ENCODE measurements around the gene SLC22A14. TPM values are rescaled to one million over a fixed set of nuclear protein-coding genes. Genes with fewer than 3 reads are reported as not detected.

Gene SLC22A14
- total and polyA plus RNA-seq, 4 donors, result 0.17 TPM; not detected in 3

GRCh38 chr3:38348903-38349302 is 66.8 kb downstream of the SLC22A14 start:
- DNase-seq (ENCODE audit: low spot score), result no peak
- Histone ChIP-seq H3K9ac (ENCODE audit: low read depth in 1 of 2, low read length in 2 of 2) (no peak overlapping the region), H3K27ac (ENCODE audit: low read depth in 1 of 2, low read length in 2 of 2) (peak overlapping the region in 1 of 2 donors; percentile 0), H3K4me3 (ENCODE audit: low read depth in 1 of 3, low read length in 3 of 3) (no peak overlapping the region), H3K4me1 (ENCODE audit: control insufficient read depth in 4 of 4, insufficient read depth in 4 of 4, low read length in 3 of 4) (peaks cover 12 to 49% (median 34%) of the 10 kb centered on the region in 4 donors), H3K9me3 (ENCODE audit: control insufficient read depth in 4 of 4, low read length in 3 of 4) (no peaks in the 10 kb centered on the region), H3K27me3 (ENCODE audit: control insufficient read depth in 4 of 4, insufficient read depth in 4 of 4, low read length in 3 of 4) (no peaks in the 10 kb centered on the region), H3K36me3 (ENCODE audit: control insufficient read depth in 4 of 4, insufficient read depth in 3 of 4, low read depth in 1 of 4, low read length in 3 of 4) (peaks cover 0 to 10% (median 4%) of the 10 kb centered on the region in 4 donors)
- TF ChIP-seq HNF4A (conservative IDR thresholded peaks at IDR 0.05) (no peak), SP1 (IDR thresholded peaks at IDR 0.05) (no peak), EGR1 (IDR thresholded peaks at IDR 0.05; ENCODE audit: low read depth in 2 of 2) (no peak)
- 87% methylated on average over 4 of the region's 4 CpGs for WGBS

DNA sequence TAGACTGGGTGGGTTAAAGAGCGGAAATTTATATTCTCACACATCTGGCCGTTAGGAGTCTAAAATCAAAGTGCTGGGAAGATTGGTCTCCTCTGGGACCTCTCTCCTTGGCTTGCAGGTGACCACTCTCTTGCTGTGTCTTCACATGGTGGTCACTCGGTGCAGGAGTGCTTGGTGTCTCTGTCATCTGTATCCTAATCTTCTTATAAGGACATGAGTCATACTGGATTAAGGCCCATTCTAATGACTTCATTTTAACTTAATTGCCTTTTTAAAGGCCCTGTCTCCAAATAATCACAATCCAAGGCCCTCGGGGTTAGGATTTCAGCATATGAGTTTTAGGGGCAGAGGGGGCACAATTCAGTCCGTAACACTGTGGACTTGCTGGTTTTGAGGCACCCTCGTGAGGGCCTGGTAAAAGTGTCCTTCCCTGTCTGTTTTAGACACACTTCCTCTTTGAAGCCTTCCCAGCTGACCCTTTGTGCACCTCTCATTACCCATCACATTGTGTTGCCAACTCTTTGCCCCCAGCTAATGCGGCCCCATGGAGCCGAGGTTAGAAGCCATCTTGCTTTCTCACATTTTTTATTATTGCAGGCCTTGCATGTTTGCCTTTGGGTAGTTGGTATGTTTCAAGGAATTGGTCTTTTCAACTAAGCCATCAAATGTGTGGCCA is 67.7 kb downstream of the SLC22A14 start:
- H3K9me3 ChIP-seq (ENCODE audit: control insufficient read depth in 4 of 4, low read length in 3 of 4), result no peaks in the 10 kb centered on the region
- TF ChIP-seq HNF4G (IDR thresholded peaks at IDR 0.05) (no peak), TAF1 (conservative IDR thresholded peaks at IDR 0.05) (no peak), EGR1 (IDR thresholded peaks at IDR 0.05; ENCODE audit: low read depth in 2 of 2) (no peak), GABPA (IDR thresholded peaks at IDR 0.05 in 1 of 2, conservative IDR thresholded peaks at IDR 0.05 in 1 of 2) (no peak), RXRA (IDR thresholded peaks at IDR 0.05) (no peak), SP1 (IDR thresholded peaks at IDR 0.05) (no peak), NR2F2 (IDR thresholded peaks at IDR 0.05) (no peak)
- peak overlapping the region in 1 of 2 donors; percentile 1 for H3K27ac ChIP-seq (ENCODE audit: low read depth in 1 of 2, low read length in 2 of 2)
- DNase-seq (ENCODE audit: low spot score), result no peak
- H3K4me3 ChIP-seq (ENCODE audit: low read depth in 1 of 3, low read length in 3 of 3), result no peak overlapping the region
- H3K4me1 ChIP-seq (ENCODE audit: control insufficient read depth in 4 of 4, insufficient read depth in 4 of 4, low read length in 3 of 4), result peaks cover 12 to 49% (median 34%) of the 10 kb centered on the region in 4 donors
- 74% methylated on average over 8 of the region's 8 CpGs for WGBS
- H3K36me3 ChIP-seq (ENCODE audit: control insufficient read depth in 4 of 4, insufficient read depth in 3 of 4, low read depth in 1 of 4, low read length in 3 of 4), result peaks cover 0 to 10% (median 4%) of the 10 kb centered on the region in 4 donors
- H3K27me3 ChIP-seq (ENCODE audit: control insufficient read depth in 4 of 4, insufficient read depth in 4 of 4, low read length in 3 of 4), result no peaks in the 10 kb centered on the region
- no peak overlapping the region for H3K9ac ChIP-seq (ENCODE audit: low read depth in 1 of 2, low read length in 2 of 2)

- WGBS, result 91% methylated on average over 4 of the region's 4 CpGs
- Histone ChIP-seq H3K4me1 (ENCODE audit: control insufficient read depth in 4 of 4, insufficient read depth in 4 of 4, low read length in 3 of 4) (peaks cover 12 to 38% (median 26%) of the 10 kb centered on the region in 4 donors), H3K4me3 (ENCODE audit: low read depth in 1 of 3, low read length in 3 of 3) (no peak overlapping the region), H3K9ac (ENCODE audit: low read depth in 1 of 2, low read length in 2 of 2) (no peak overlapping the region), H3K27me3 (ENCODE audit: control insufficient read depth in 4 of 4, insufficient read depth in 4 of 4, low read length in 3 of 4) (no peaks in the 10 kb centered on the region), H3K36me3 (ENCODE audit: control insufficient read depth in 4 of 4, insufficient read depth in 3 of 4, low read depth in 1 of 4, low read length in 3 of 4) (peaks cover 0 to 20% (median 9%) of the 10 kb centered on the region in 4 donors), H3K27ac (ENCODE audit: low read depth in 1 of 2, low read length in 2 of 2) (no peak overlapping the region), H3K9me3 (ENCODE audit: control insufficient read depth in 4 of 4, low read length in 3 of 4) (no peaks in the 10 kb centered on the region)
- no peak for DNase-seq (ENCODE audit: low spot score)
- TF ChIP-seq, protein P1, sequence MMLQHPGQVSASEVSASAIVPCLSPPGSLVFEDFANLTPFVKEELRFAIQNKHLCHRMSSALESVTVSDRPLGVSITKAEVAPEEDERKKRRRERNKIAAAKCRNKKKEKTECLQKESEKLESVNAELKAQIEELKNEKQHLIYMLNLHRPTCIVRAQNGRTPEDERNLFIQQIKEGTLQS (IDR thresholded peaks at IDR 0.05), result no peak
- TF ChIP-seq GABPA (IDR thresholded peaks at IDR 0.05 in 1 of 2, conservative IDR thresholded peaks at IDR 0.05 in 1 of 2) (no peak), MAX (IDR thresholded peaks at IDR 0.05) (no peak), EGR1 (IDR thresholded peaks at IDR 0.05; ENCODE audit: low read depth in 2 of 2) (no peak), SP1 (IDR thresholded peaks at IDR 0.05) (no peak), NR2F2 (IDR thresholded peaks at IDR 0.05) (no peak), YY1 (IDR thresholded peaks at IDR 0.05) (no peak), FOXA1 (IDR thresholded peaks at IDR 0.05) (no peak), RAD21 (IDR thresholded peaks at IDR 0.05) (no peak), RXRA (IDR thresholded peaks at IDR 0.05) (no peak), HNF4A (conservative IDR thresholded peaks at IDR 0.05) (no peak), TAF1 (conservative IDR thresholded peaks at IDR 0.05) (no peak), FOXA2 (IDR thresholded peaks at IDR 0.05) (no peak), JUND (IDR thresholded peaks at IDR 0.05) (no peak), HNF4G (IDR thresholded peaks at IDR 0.05) (no peak)
- TF ChIP-seq, protein P2, sequence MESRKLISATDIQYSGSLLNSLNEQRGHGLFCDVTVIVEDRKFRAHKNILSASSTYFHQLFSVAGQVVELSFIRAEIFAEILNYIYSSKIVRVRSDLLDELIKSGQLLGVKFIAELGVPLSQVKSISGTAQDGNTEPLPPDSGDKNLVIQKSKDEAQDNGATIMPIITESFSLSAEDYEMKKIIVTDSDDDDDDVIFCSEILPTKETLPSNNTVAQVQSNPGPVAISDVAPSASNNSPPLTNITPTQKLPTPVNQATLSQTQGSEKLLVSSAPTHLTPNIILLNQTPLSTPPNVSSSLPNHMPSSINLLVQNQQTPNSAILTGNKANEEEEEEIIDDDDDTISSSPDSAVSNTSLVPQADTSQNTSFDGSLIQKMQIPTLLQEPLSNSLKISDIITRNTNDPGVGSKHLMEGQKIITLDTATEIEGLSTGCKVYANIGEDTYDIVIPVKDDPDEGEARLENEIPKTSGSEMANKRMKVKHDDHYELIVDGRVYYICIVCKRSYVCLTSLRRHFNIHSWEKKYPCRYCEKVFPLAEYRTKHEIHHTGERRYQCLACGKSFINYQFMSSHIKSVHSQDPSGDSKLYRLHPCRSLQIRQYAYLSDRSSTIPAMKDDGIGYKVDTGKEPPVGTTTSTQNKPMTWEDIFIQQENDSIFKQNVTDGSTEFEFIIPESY (IDR thresholded peaks at IDR 0.05), result no peak
- TF ChIP-seq, protein P3, sequence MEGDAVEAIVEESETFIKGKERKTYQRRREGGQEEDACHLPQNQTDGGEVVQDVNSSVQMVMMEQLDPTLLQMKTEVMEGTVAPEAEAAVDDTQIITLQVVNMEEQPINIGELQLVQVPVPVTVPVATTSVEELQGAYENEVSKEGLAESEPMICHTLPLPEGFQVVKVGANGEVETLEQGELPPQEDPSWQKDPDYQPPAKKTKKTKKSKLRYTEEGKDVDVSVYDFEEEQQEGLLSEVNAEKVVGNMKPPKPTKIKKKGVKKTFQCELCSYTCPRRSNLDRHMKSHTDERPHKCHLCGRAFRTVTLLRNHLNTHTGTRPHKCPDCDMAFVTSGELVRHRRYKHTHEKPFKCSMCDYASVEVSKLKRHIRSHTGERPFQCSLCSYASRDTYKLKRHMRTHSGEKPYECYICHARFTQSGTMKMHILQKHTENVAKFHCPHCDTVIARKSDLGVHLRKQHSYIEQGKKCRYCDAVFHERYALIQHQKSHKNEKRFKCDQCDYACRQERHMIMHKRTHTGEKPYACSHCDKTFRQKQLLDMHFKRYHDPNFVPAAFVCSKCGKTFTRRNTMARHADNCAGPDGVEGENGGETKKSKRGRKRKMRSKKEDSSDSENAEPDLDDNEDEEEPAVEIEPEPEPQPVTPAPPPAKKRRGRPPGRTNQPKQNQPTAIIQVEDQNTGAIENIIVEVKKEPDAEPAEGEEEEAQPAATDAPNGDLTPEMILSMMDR (IDR thresholded peaks at IDR 0.05; ENCODE audit: low read depth, low read length, missing input control), result no peak
- TF ChIP-seq, protein P4, sequence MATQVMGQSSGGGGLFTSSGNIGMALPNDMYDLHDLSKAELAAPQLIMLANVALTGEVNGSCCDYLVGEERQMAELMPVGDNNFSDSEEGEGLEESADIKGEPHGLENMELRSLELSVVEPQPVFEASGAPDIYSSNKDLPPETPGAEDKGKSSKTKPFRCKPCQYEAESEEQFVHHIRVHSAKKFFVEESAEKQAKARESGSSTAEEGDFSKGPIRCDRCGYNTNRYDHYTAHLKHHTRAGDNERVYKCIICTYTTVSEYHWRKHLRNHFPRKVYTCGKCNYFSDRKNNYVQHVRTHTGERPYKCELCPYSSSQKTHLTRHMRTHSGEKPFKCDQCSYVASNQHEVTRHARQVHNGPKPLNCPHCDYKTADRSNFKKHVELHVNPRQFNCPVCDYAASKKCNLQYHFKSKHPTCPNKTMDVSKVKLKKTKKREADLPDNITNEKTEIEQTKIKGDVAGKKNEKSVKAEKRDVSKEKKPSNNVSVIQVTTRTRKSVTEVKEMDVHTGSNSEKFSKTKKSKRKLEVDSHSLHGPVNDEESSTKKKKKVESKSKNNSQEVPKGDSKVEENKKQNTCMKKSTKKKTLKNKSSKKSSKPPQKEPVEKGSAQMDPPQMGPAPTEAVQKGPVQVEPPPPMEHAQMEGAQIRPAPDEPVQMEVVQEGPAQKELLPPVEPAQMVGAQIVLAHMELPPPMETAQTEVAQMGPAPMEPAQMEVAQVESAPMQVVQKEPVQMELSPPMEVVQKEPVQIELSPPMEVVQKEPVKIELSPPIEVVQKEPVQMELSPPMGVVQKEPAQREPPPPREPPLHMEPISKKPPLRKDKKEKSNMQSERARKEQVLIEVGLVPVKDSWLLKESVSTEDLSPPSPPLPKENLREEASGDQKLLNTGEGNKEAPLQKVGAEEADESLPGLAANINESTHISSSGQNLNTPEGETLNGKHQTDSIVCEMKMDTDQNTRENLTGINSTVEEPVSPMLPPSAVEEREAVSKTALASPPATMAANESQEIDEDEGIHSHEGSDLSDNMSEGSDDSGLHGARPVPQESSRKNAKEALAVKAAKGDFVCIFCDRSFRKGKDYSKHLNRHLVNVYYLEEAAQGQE (IDR thresholded peaks at IDR 0.05), result no peak
Observed at GRCh38 chr3:38353151-38353550, 71.1 kb downstream of the SLC22A14 start.

All from liver (tissue), 9 donors.